Putamen (tissue), 1 donor: ENCODE results near the gene SPOCD1.

ENCODE experiments used
- DNase-seq: peaks from one replicate; pipeline ENCODE4 v3.0.0-alpha.2; 2016; ENCODE audit warnings: low spot score

SPOCD1 gene

GRCh38 chr1:31815752-31816500 lies at the start of gene SPOCD1:
TSS of gene SPOCD1 (minus strand) at chr1:31816022. CDS start at chr1:31815333, 689 bp downstream.
- peak; percentile 66 for DNase-seq

- DNase-seq: no peak
These were observed 46.2 kb upstream of the SPOCD1 start for GRCh38 chr1:31862071-31862470.

- no peak for DNase-seq
These were observed 45.5 kb upstream of the SPOCD1 start for GRCh38 chr1:31861346-31861745.

- peak; percentile 20 for DNase-seq
These were observed 44.8 kb upstream of the SPOCD1 start for GRCh38 chr1:31860581-31860980.

GRCh38 chr1:31859719-31860118 lies 43.9 kb upstream of the SPOCD1 start:
- DNase-seq: no peak

GRCh38 chr1:31859044-31859443 lies 43.2 kb upstream of the SPOCD1 start:
- no peak for DNase-seq

GRCh38 chr1:31857863-31858262 lies 42.0 kb upstream of the SPOCD1 start:
- no peak for DNase-seq

- no peak for DNase-seq
These were observed 40.3 kb upstream of the SPOCD1 start for GRCh38 chr1:31856140-31856539.

- DNase-seq: no peak
These were observed 39.4 kb upstream of the SPOCD1 start for GRCh38 chr1:31855038-31855845.

- no peak for DNase-seq
These were observed 33.8 kb upstream of the SPOCD1 start for GRCh38 chr1:31849653-31850052.

GRCh38 chr1:31848381-31848897 lies 32.6 kb upstream of the SPOCD1 start:
- no peak for DNase-seq

- no peak for DNase-seq
These were observed 30.7 kb upstream of the SPOCD1 start for GRCh38 chr1:31846484-31846883.

GRCh38 chr1:31843506-31843905 lies 27.7 kb upstream of the SPOCD1 start:
- DNase-seq: no peak

- DNase-seq: peak; percentile 53
These were observed 24.0 kb upstream of the SPOCD1 start for GRCh38 chr1:31839662-31840343.

- no peak for DNase-seq
These were observed 21.8 kb upstream of the SPOCD1 start for GRCh38 chr1:31837451-31838158.

GRCh38 chr1:31836638-31837037 lies 20.8 kb upstream of the SPOCD1 start:
- DNase-seq: no peak

GRCh38 chr1:31835415-31835814 lies 19.6 kb upstream of the SPOCD1 start:
- DNase-seq: no peak

- DNase-seq: no peak
These were observed 18.7 kb upstream of the SPOCD1 start for GRCh38 chr1:31834501-31834900.

- no peak for DNase-seq
These were observed 15.9 kb upstream of the SPOCD1 start for GRCh38 chr1:31831397-31832378.

- DNase-seq: no peak
These were observed 14.7 kb upstream of the SPOCD1 start for GRCh38 chr1:31830511-31830910.

- DNase-seq: no peak
These were observed 14.2 kb upstream of the SPOCD1 start for GRCh38 chr1:31830065-31830464.
